Fibroblast of lung (primary cell): ENCODE data around the gene VAMP5. TPM values are rescaled to one million over a fixed set of nuclear protein-coding genes. Genes with fewer than 3 reads are reported as not detected.
"Not testable (repeated sequence)": the region's sequence is repeated elsewhere in the genome, so short reads cannot be mapped to it uniquely, and the experiment has no call there.

Experiments
- DNase-seq, 2 donors: peaks; one replicate each; pipeline versions ENCODE4 v3.0.0 to v3.0.0-alpha.2; 2010; ENCODE audit warnings: low read depth in 2 of 2
- H2AFZ ChIP-seq: 2 replicates; pipeline ENCODE4 v1.5.1; 2012; ENCODE audit warnings: low read length, control low read depth, inconsistent platforms
- H3K27ac ChIP-seq: 2 replicates; pipeline ENCODE4 v1.5.1; 2011; ENCODE audit warnings: low read length, control low read depth; ENCODE audit not compliant: insufficient read depth
- H3K27me3 ChIP-seq: 2 replicates; pipeline ENCODE4 v1.5.1; 2011; ENCODE audit warnings: mild to moderate bottlenecking, low read length; ENCODE audit not compliant: control insufficient read depth, insufficient read depth
- H3K36me3 ChIP-seq: 2 replicates; pipeline ENCODE4 v1.5.1; 2011; ENCODE audit warnings: low read length; ENCODE audit not compliant: control insufficient read depth, insufficient read depth
- H3K4me1 ChIP-seq: 2 replicates; pipeline ENCODE4 v1.5.1; 2011; ENCODE audit warnings: low read length; ENCODE audit not compliant: control insufficient read depth, insufficient read depth; ENCODE audit errors: extremely low read depth
- H3K4me2 ChIP-seq: 2 replicates; pipeline ENCODE4 v1.5.1; 2011; ENCODE audit warnings: low read length, control low read depth; ENCODE audit not compliant: insufficient read depth; ENCODE audit errors: extremely low read depth
- H3K4me3 ChIP-seq, 4 experiments: fragments of 200-600 bp in 1 of 4; sonication (generic) in 1 of 4; replicated peaks in 1 of 4; 2 replicates each; pipeline ENCODE4 v1.5.1; 2011 to 2016; ENCODE audit warnings: low read length in 4 of 4, low read depth in 3 of 4, mild to moderate bottlenecking in 3 of 4, control low read depth in 2 of 4, inconsistent platforms in 1 of 4, mixed read lengths in 1 of 4; ENCODE audit not compliant: insufficient read depth in 1 of 4; ENCODE audit errors: control extremely low read depth in 1 of 4
- H3K79me2 ChIP-seq: 2 replicates; pipeline ENCODE4 v1.5.1; 2012; ENCODE audit warnings: mild to moderate bottlenecking, low read length, inconsistent platforms; ENCODE audit not compliant: control insufficient read depth, insufficient read depth
- H3K9ac ChIP-seq: 2 replicates; pipeline ENCODE4 v1.5.1; 2011; ENCODE audit warnings: mild to moderate bottlenecking, low read length, control low read depth; ENCODE audit not compliant: insufficient read depth
- H3K9me3 ChIP-seq: 2 replicates; pipeline ENCODE4 v1.5.1; 2012; ENCODE audit warnings: low read depth, low read length; ENCODE audit not compliant: control insufficient read depth, insufficient read depth
- H4K20me1 ChIP-seq: 2 replicates; pipeline ENCODE4 v1.5.1; 2011; ENCODE audit warnings: low read length; ENCODE audit not compliant: control insufficient read depth, insufficient read depth; ENCODE audit errors: extremely low read depth
- EZH2 ChIP-seq: IDR thresholded peaks from 2 replicates; pipeline ENCODE4 v1.5.1; 2012; ENCODE audit warnings: low read length, control low read depth, mild to moderate bottlenecking; ENCODE audit errors: missing control alignments
- polyA plus RNA-seq, 2 donors: library from polyadenylated mRNA; depleted of rRNA in 1 of 2; stranded (reverse) in 1 of 2; unstranded in 1 of 2; fragments of >200 nt; gene quantifications; 2 replicates each; pipeline ENCODE4 v1.2.1, GENCODE V29; 2011 to 2012; ENCODE audit warnings: missing spikeins in 1 of 2
- total RNA-seq: library from RNA; depleted of rRNA; stranded (reverse); fragments of >200 nt; gene quantifications from 2 replicates; pipeline ENCODE4 v1.2.1, GENCODE V29; 2014
- TF ChIP-seq, protein P1 (sequence below), 2 donors: IDR thresholded peaks in 1 of 2; conservative IDR thresholded peaks in 1 of 2; 1 replicate in 1 of 2; 2 replicates in 1 of 2; pipeline ENCODE4 v1.5.1; 2011 to 2012; ENCODE audit warnings: low read length in 2 of 2, control low read depth in 1 of 2, inconsistent platforms in 1 of 2, low read depth in 1 of 2, mild to moderate bottlenecking in 1 of 2

VAMP5 gene
- total and polyA plus RNA-seq, 2 donors (not counting 1 experiment from before 2014, with no cell fraction given) = 69.5 to 212 TPM

DNA sequence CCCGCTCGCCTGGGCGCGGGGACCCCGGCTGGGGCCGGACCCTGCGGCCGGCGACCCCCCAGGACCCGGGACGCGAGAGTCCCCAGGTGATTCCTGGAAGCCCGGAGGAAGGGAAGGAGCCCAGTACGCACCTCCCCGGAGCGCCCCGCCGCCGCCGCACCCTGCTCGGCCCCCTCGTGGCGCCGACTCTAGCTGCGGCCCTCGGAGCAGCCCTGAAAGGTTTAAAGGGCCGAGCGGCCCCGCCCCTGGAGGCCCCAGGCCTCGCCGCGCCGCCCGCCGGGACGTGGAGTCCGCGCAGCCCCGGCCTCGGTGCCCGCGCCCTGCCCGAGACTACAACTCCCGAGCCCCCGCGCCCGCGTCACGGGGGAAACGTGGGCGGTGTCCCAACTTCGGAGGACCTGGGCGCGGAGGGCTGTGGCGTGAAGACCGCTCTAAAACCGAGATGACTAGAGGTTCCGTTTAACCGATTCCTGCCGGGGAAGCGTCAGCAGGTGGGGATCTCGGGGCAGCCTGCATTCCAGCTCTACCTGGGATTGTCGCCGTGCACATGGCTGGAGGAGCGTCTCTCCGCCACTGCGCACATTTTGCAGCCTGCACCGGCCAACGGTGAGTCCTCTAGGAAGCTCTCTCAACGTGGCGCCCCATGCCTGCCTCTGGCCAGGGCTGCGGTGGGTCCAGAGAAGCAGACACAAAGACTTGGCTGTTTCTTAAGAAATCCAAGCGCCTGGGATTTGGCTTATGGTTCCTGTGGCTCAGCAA, 18.4 kb downstream of the VAMP5 start, which contains the start of gene TMEM150A:
Gene TMEM150A, minus strand, starts transcription at position 223 of the 759 bp plus-strand sequence. CDS start 750 bp downstream, outside the sequence.
- Histone ChIP-seq H3K27ac (peak within 1 kb of the TSS; percentile 72), H3K9ac (peak within 1 kb of the TSS; percentile 61), H3K9me3 (no peaks in the 10 kb centered on the region), H2AFZ (peak within 1 kb of the TSS; percentile 92), H3K27me3 (no peaks in the 10 kb centered on the region), H3K79me2 (peaks cover 5% of the 10 kb centered on the region), H3K4me1 (peaks cover 28% of the 10 kb centered on the region), H3K4me2 (peak within 1 kb of the TSS; percentile 77), H3K4me3 (peak within 1 kb of the TSS; percentile 85 to 97 (median 90)), H3K36me3 (peaks cover 14% of the 10 kb centered on the region), H4K20me1 (no peaks in the 10 kb centered on the region)
- TF ChIP-seq, protein P1, sequence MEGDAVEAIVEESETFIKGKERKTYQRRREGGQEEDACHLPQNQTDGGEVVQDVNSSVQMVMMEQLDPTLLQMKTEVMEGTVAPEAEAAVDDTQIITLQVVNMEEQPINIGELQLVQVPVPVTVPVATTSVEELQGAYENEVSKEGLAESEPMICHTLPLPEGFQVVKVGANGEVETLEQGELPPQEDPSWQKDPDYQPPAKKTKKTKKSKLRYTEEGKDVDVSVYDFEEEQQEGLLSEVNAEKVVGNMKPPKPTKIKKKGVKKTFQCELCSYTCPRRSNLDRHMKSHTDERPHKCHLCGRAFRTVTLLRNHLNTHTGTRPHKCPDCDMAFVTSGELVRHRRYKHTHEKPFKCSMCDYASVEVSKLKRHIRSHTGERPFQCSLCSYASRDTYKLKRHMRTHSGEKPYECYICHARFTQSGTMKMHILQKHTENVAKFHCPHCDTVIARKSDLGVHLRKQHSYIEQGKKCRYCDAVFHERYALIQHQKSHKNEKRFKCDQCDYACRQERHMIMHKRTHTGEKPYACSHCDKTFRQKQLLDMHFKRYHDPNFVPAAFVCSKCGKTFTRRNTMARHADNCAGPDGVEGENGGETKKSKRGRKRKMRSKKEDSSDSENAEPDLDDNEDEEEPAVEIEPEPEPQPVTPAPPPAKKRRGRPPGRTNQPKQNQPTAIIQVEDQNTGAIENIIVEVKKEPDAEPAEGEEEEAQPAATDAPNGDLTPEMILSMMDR (conservative IDR thresholded peaks at IDR 0.05 in 1 of 2, IDR thresholded peaks at IDR 0.05 in 1 of 2; ENCODE audit: low read depth in 1 of 2, low read length in 2 of 2) = no peak
- no peak for TF ChIP-seq EZH2
- DNase-seq = peak; percentile 85 to 89

DNA sequence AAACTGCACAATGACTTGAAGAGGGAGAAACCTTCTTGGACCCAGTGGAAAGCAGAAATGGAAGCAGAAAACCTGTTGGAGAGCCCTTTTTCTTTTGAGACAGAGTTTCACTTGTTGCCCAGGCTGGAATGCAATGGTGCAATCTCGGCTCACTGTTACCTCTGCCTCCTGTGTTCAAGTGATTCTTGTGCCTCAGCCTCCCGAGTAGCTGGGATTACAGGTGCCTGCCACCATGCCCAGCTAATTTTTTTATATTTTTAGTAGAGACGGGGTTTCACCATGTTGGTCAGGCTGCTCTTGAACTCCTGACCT, 19.9 kb downstream of the VAMP5 start:
- H3K27me3 ChIP-seq, H3K79me2 ChIP-seq, H3K27ac ChIP-seq, DNase-seq, H2AFZ ChIP-seq, H4K20me1 ChIP-seq, H3K9me3 ChIP-seq, H3K9ac ChIP-seq: not testable (repeated sequence)
- peak overlapping the region in 2 of 4 experiments; percentile 2 to 85 for H3K4me3 ChIP-seq
- peaks cover 11% of the 10 kb centered on the region for H3K36me3 ChIP-seq
- peak overlapping the region; percentile 76 for H3K4me2 ChIP-seq
- peaks cover 28% of the 10 kb centered on the region for H3K4me1 ChIP-seq

DNA sequence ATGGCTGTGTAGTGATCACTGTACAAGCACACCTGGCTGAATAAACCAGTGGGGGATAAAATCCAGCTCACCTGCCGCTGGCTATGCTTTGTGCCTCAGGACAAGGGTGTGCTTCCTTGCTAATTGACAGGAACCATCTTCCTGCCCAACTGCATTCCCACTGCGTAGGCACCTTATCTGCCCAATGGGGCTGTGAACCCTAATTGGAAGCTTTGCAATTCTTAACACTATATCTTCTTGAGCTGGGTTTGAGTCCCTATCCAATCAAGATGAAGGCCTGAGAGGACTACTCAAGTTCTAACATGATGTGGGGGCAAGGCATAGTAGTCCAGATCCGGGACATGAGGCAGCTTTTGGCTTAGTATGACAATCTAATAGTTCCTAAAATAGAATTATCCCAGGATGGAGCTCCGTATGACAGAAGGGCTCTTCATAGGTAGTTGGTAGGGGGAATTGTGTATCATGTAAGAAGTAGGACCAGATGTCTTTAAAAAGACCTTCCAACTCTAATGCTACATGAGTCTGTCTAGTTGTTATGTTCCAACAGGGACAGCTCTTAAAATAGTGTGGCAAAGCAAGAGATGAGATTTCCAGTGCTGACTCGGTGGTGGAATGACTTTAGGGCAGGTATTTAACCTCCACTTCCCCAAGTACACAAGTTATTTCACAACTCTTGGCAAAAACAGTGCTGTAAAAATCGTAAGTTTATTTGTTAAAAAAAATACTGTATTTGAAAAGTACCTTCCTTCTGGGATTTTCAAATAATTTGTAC, 20.5 kb downstream of the VAMP5 start:
- peak overlapping the region; percentile 86 for H3K27ac ChIP-seq

More for the DNA sequence above, 20.5 kb downstream of the VAMP5 start:
- Histone ChIP-seq H3K9ac (no peak overlapping the region), H3K27me3 (no peaks in the 10 kb centered on the region), H3K4me2 (peak overlapping the region; percentile 11), H3K79me2 (peaks cover 7% of the 10 kb centered on the region), H3K4me1 (peaks cover 28% of the 10 kb centered on the region), H3K4me3 (peak overlapping the region in 1 of 4 experiments; percentile 15), H3K36me3 (peaks cover 10% of the 10 kb centered on the region), H3K9me3 (no peaks in the 10 kb centered on the region), H4K20me1 (no peaks in the 10 kb centered on the region), H2AFZ (no peak overlapping the region)
- no peak for TF ChIP-seq EZH2
- TF ChIP-seq, protein P1 (conservative IDR thresholded peaks at IDR 0.05 in 1 of 2, IDR thresholded peaks at IDR 0.05 in 1 of 2; ENCODE audit: low read depth in 1 of 2, low read length in 2 of 2) = no peak
- DNase-seq = peak in 1 of 2 donors; percentile 19
